PFSK-1 (cell line): Measurements from ENCODE around the gene LMOD1. TPM values are rescaled to one million over a fixed set of nuclear protein-coding genes. Genes with fewer than 3 reads are reported as not detected.

Source experiments
- FOXP2 ChIP-seq: optimal IDR thresholded peaks from 2 replicates; pipeline ENCODE3; 2011; ENCODE audit warnings: borderline replicate concordance, control low read depth, inconsistent platforms; ENCODE audit not compliant: insufficient read depth; ENCODE audit errors: extremely low read length, extremely low read depth
- POLR2AphosphoS5 ChIP-seq: IDR thresholded peaks from 2 replicates; pipeline ENCODE4 v1.6.1; 2012; ENCODE audit warnings: low read depth, mild to moderate bottlenecking, control low read depth, low read length, moderate library complexity
- REST ChIP-seq, 2 experiments: IDR thresholded peaks; 2 replicates each; pipeline versions ENCODE4 v1.6.1 to v1.8.0; 2011 to 2012; ENCODE audit warnings: low read depth in 2 of 2, low read length in 2 of 2, control low read depth in 1 of 2, inconsistent platforms in 1 of 2, mild to moderate bottlenecking in 1 of 2, moderate library complexity in 1 of 2; ENCODE audit not compliant: insufficient read depth in 1 of 2
- SIN3A ChIP-seq: IDR thresholded peaks from 2 replicates; pipeline ENCODE4 v1.6.1; 2012; ENCODE audit warnings: mild to moderate bottlenecking, low read length, moderate library complexity, borderline replicate concordance; ENCODE audit not compliant: insufficient read depth
- TAF1 ChIP-seq: IDR thresholded peaks from 2 replicates; pipeline ENCODE4 v1.6.1; 2012; ENCODE audit warnings: low read length, control low read depth, borderline replicate concordance; ENCODE audit not compliant: insufficient read depth
- polyA plus RNA-seq: library from polyadenylated mRNA; unstranded; fragments of >200 nt; gene quantifications from one replicate; pipeline ENCODE4 v1.2.1, GENCODE V29; 2012; ENCODE audit warnings: low read depth, missing spikeins; ENCODE audit not compliant: insufficient read length

Gene LMOD1
- 0.11 TPM for polyA plus RNA-seq

- no peak for TF ChIP-seq FOXP2
- TF ChIP-seq TAF1: no peak
- TF ChIP-seq SIN3A: no peak
- TF ChIP-seq REST (IDR thresholded peaks at IDR 0.05; ENCODE audit: insufficient read depth in 1 of 2, low read depth in 2 of 2, low read length in 2 of 2): no peak
- TF ChIP-seq POLR2AphosphoS5: no peak
Observed at GRCh38 chr1:201946224-201946908, at the start of gene LMOD1. Gene LMOD1 (minus strand): TSS chr1:201946548. CDS start chr1:201946340, 208 bp downstream.

GRCh38 chr1:201990427-201990826 is 44.1 kb upstream of the LMOD1 start:
- TF ChIP-seq SIN3A: no peak
- TF ChIP-seq FOXP2: no peak
- no peak for TF ChIP-seq REST (IDR thresholded peaks at IDR 0.05; ENCODE audit: insufficient read depth in 1 of 2, low read depth in 2 of 2, low read length in 2 of 2)
- TF ChIP-seq POLR2AphosphoS5: no peak
- TF ChIP-seq TAF1: no peak

GRCh38 chr1:201989354-201990128 is 43.2 kb upstream of the LMOD1 start:
- TF ChIP-seq SIN3A: no peak
- TF ChIP-seq REST (IDR thresholded peaks at IDR 0.05; ENCODE audit: insufficient read depth in 1 of 2, low read depth in 2 of 2, low read length in 2 of 2): no peak
- no peak for TF ChIP-seq TAF1
- no peak for TF ChIP-seq FOXP2
- TF ChIP-seq POLR2AphosphoS5: no peak

GRCh38 chr1:201988601-201989000 is 42.3 kb upstream of the LMOD1 start:
- TF ChIP-seq FOXP2: no peak
- no peak for TF ChIP-seq POLR2AphosphoS5
- TF ChIP-seq REST (IDR thresholded peaks at IDR 0.05; ENCODE audit: insufficient read depth in 1 of 2, low read depth in 2 of 2, low read length in 2 of 2): no peak
- TF ChIP-seq SIN3A: no peak
- no peak for TF ChIP-seq TAF1

- TF ChIP-seq FOXP2: no peak
- no peak for TF ChIP-seq REST (IDR thresholded peaks at IDR 0.05; ENCODE audit: insufficient read depth in 1 of 2, low read depth in 2 of 2, low read length in 2 of 2)
- no peak for TF ChIP-seq POLR2AphosphoS5
- no peak for TF ChIP-seq SIN3A
Observed at GRCh38 chr1:201985355-201985754, 39.0 kb upstream of the LMOD1 start.
